Stimulated activated CD8-positive, alpha-beta memory T cell treated with anti-CD3 and anti-CD28 coated beads, Interleukin-15, amount 100 ng/mL, for 24 hours (primary cell): ENCODE data around the gene SEMA5A.

ENCODE experiments used
- DNase-seq: peaks from one replicate; pipeline ENCODE4 v3.0.0-alpha.2; 2020; ENCODE audit warnings: low read depth

The SEMA5A gene

DNA sequence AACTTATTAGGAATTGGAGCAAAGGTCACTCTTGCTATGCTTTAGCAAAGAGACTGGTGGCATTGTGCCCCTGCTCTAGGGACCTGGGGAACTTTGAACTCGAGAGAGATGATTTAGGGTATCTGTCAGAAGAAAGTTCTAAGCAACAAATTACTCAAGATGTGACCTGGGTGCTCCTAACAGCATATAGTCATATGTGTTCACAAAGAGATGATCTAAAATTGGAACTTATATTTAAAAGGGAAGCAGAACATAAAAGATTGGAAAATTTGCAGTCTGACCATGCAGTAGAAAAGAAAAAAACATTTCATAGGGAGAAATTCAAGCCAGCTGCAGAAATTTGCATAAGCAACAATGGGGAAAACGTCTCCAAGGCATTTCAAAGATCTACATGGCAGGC lies 68.3 kb downstream of the SEMA5A start:
- DNase-seq = no peak

- DNase-seq = no peak
These were observed 71.5 kb downstream of the SEMA5A start for GRCh38 chr5:9474219-9475002.

DNA sequence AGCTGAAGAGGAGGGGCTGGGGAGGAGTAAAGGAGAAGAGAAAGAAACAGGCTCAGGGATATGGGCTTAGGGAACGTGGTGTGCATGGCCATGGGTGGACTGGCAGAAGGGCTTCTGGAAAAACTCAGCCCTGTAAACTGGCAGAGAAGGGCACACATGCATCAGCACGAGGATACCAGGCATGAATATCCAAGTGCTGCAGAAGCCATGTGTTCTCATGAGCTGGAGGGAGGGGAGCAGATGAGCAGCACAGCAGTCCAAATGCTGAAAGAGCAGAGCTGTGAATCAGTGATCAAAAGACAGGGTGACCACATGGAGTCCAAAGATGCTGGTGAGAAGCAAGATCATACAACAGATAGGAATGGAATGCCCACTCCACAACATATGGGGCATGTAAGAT lies 72.3 kb downstream of the SEMA5A start:
- no peak for DNase-seq

DNA sequence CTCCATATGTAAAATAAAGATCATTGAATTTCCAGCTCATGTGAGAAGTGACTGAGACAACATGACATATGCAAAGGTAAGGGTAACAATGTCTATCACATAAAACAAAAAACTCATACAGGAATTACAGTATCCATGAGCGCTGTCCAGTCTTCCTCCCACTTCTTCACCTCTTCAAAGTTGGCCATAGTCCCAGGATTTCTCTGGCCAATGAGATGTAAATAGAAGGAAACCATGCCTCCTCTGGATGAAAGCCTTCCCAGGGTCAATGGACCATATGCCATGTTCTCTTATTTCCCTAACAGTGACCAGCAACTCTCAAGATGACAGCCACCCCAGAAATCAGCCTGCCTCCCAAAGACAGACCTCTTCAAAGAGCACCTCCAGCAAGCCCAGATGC lies 75.5 kb downstream of the SEMA5A start:
- no peak for DNase-seq

DNA sequence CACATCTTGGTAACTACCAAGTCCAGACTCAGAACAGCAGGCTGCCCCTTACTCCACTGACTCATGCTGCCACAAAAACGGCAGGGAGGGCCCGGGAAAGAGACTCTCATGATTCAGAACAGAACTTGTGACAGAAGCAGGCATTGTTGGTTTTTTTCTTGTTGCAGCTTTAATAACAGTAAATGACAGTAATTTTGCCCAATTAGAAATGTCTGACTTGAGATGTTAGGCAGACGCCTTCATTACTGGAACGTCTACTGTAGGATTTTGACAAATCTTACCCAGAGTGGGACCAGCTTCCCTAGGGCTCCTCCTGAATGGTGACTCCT lies 77.9 kb downstream of the SEMA5A start:
- DNase-seq = no peak

DNA sequence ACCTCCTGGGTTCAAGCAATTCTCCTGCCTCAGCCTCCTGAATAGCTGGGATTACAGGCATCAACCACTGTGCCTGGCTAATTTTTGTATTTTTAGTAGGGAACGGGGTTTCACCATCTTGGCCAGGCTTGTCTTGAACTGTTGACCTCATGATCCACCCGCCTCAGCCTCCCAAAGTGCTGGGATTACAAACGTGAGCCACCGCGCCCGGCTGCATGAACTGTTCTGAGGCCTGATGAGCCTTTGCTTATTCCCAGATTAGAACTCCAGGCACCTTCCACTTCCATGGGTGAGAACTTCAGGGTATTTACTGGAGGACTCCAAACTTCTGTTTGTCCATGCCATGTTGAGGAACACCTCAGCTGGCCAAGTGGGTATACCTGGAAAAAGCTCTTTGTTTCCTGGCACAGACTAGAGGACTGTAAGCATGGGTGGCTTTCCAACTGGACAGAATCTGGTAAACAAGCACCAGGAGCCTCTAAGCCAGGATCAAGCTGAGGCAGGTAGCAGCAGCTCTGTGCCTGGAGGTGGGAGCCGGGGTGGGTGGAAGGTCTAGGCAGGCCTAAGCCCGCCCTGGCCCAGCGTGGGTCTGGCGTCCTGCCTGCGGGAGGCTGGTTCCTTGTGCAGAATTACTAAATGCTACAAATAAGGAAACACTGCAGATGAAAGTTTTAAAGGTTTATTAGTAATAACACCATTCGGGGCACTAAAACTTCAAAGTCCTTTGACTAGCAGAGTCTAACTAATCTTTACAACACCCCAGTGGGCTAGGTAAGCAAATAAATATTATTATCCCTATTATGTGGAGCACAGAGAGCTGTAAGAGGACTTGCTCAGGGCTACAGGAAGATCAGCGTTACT lies 78.4 kb downstream of the SEMA5A start:
- DNase-seq = no peak

GRCh38 chr5:9466697-9467096 lies 79.2 kb downstream of the SEMA5A start:
- DNase-seq = no peak

- no peak for DNase-seq
These were observed 81.4 kb downstream of the SEMA5A start for GRCh38 chr5:9464478-9464877.

DNA sequence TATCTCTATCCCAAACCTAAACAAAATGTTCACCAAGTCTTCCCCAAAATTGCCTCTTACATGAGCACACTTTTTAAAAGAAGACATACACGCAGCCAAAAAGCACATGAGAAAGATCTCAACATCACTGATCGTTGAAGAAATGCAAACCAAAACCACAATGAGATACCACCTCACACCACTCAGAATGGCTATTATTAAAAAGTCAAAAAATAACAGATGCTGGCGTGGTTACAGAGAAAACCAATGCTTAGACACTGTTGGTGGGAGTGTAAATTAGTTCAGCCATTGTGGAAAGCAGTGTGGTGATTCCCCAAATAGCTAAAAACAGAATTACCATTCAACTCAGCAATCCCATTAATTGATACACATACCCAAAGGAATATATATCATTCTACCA lies 83.8 kb downstream of the SEMA5A start:
- DNase-seq = no peak

DNA sequence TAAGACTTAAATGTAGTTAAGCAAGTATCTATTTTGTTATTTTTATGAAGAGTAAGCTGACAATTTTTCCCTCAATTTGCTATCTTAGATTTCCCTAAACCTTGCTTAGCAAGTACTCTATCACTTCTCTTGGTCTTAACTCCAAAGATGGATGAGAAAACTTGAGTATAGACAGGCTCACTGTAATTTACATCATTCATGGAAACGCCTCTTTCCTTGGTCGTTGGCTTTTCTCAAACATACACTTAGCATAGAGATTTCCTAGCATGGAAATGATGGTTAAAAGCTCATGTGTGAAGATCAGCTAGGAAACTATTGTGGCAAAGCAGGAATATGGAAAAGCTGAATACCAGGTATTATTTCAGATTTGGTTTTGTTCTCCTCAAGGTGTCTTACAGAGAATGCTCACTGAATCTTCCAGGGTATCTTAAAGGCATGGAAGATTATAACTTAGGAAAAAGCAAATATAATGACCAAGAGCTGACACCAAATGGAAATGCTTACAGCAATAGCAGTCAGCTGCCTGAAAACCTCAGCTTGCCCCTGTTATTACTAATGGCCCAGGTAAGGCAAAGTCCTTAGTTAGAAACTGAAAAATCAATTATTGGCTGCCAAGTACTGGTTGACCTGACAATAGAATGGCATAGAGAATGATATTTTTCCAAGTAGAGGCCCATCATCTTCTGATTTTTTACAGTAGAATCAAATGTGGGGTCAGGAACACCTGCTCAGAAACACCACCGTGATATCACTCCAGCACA lies 84.8 kb downstream of the SEMA5A start:
- no peak for DNase-seq

DNA sequence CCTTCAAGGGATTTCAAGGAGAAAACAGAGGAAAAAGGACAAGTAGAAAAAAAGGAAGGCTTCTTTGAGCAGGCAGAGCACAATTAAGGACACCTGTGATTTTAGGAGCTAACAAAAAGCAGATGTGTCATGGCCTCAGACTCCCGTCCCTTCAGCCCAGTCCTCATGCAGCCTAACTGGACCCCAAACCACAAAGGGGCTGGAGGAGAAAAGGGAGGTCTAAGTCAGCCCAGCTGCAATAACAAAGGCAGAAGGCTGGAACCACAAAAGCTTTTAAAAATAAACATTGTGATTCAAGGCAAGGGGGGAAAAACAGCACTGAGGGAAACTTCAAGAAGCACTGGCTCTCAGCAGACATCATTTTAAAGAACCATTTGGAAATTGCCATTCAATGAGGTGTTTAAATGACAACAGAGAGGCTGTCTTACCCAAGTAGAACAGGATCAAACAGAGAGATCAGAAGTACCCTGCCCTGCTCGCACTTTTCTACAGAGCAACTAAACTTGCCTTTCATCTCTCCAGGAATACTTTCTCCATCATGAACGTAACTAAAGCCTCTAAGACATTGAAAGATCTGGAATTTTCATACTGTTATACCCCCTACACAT lies 89.3 kb downstream of the SEMA5A start:
- DNase-seq = no peak

DNA sequence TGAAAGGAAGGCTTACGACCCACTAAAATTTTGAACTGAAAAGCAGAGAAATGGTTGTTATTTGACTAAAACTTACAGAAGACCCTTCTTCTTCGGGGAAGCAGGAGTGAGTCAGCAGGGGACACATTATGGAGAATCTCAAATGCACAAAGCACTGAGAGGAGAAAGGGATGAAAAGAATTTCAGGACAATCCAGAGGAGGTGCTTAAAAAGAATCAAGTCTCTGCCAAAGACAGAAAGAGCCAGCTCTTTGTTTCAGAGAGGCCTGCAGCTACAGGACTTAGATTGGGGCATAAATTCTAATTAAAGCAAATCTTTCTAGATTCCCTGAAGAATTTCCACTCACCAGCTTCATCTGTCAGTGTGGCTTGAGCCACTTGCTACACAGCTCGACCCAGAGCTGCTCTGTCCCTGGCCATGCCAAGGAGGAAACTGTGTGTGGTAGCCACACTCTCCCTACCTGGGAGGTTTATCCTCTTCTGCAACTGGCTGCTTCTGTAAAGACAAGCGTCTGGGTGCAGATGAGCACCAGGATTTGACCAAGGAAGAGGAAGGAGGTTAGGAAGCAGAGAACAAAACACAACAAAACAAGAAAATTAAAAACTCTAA lies 89.9 kb downstream of the SEMA5A start:
- DNase-seq = no peak

DNA sequence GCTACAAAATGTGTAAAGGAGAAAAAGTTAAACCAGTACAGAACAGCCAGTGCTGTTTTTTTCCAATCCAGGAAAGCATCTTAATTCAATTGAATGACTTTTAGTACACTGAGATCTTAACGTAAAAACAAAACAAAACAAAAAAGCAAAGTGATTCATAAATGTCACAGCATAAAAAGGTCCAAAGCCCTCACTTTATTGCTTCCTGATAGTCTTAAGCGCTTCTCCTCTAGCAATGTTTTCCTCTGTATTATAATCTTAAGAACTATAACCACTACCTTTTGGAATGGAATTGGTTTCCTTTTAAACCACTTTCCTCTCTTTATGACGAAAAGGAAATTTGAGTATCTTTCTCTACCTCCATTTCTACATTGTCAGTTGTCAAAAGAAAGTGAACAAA lies 91.4 kb downstream of the SEMA5A start:
- no peak for DNase-seq

- DNase-seq = no peak
These were observed 91.8 kb downstream of the SEMA5A start for GRCh38 chr5:9454012-9454481.

- DNase-seq = no peak
These were observed 92.3 kb downstream of the SEMA5A start for GRCh38 chr5:9453480-9454011.

- no peak for DNase-seq
These were observed 93.7 kb downstream of the SEMA5A start for GRCh38 chr5:9452181-9452580.

- DNase-seq = no peak
These were observed 94.8 kb downstream of the SEMA5A start for GRCh38 chr5:9451037-9451436.

DNA sequence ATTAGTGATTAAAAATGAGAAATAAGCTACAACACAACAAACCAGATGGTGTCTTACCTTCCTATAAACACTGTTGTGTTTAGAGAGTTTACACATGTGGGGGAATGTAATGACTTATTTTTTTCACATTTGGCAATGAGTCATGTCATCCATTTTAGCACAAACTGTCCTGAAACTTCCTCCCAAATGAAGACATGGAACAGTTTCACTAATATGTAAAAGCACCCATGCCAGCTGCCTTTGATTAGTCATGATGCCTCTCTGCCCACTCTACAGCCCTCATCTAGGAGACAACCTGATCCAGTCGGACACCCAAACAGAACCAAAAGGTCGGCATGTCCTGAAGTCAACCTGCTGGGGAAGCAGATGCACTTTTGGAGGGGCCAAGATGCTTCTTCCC lies 98.2 kb downstream of the SEMA5A start:
- DNase-seq = no peak

GRCh38 chr5:9445826-9446388 lies 100.0 kb downstream of the SEMA5A start:
- no peak for DNase-seq

DNA sequence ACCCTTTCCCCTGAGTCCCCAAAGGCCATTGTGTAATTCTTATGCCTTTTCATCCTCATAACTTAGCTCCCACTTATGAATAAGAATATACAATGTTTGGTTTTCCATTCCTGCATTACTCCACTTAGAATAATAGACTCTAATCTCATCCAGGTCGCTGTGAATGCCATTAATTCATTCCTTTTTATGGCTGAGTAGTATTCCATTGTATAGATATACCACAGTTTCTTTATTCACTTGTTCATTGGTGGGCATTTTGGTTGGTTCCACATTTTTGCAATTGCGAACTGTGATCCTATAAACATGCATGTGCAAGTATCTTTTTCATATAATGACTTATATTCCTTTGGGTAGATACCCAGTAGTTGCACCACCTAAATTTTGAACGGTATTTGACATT lies 101.5 kb downstream of the SEMA5A start:
- DNase-seq = no peak

DNA sequence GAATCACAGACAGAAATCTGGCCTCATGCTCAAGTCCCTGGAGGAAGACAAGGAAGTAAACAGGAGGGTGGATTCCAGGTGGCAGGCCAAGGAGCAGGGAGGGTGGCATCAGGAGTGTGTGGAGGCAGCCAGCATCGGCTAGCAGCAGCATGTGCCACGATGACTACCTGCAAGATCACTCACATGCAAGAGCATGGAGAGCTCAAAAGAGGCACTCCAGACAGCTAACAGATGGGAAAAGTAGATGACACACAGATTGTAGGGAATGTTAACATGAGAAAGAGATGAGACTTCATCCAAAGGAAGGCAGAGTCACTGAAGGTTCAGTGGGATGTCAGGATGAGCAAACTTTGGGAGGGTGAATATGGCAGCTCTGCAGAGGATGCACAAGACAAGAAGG lies 104.3 kb downstream of the SEMA5A start:
- no peak for DNase-seq
